Placental pericyte (primary cell): ENCODE measurements around the gene PRC1. TPM values are rescaled to one million over a fixed set of nuclear protein-coding genes. Genes with fewer than 3 reads are reported as not detected.

Experiments
- small RNA-seq: library from RNA; depleted of rRNA; stranded (forward); fragments of <200 nt; gene quantifications from one replicate; pipeline ENCODE3, GENCODE V24; 2012; ENCODE audit warnings: low replicate concordance
- total RNA-seq: library from RNA; depleted of rRNA; stranded (reverse); fragments of >200 nt; gene quantifications from 2 replicates; pipeline ENCODE4 v1.2.3, GENCODE V29; 2012

PRC1 gene, protein sequence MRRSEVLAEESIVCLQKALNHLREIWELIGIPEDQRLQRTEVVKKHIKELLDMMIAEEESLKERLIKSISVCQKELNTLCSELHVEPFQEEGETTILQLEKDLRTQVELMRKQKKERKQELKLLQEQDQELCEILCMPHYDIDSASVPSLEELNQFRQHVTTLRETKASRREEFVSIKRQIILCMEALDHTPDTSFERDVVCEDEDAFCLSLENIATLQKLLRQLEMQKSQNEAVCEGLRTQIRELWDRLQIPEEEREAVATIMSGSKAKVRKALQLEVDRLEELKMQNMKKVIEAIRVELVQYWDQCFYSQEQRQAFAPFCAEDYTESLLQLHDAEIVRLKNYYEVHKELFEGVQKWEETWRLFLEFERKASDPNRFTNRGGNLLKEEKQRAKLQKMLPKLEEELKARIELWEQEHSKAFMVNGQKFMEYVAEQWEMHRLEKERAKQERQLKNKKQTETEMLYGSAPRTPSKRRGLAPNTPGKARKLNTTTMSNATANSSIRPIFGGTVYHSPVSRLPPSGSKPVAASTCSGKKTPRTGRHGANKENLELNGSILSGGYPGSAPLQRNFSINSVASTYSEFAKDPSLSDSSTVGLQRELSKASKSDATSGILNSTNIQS
- 7.0 and 242 TPM in 2 replicates for total RNA-seq

DNA sequence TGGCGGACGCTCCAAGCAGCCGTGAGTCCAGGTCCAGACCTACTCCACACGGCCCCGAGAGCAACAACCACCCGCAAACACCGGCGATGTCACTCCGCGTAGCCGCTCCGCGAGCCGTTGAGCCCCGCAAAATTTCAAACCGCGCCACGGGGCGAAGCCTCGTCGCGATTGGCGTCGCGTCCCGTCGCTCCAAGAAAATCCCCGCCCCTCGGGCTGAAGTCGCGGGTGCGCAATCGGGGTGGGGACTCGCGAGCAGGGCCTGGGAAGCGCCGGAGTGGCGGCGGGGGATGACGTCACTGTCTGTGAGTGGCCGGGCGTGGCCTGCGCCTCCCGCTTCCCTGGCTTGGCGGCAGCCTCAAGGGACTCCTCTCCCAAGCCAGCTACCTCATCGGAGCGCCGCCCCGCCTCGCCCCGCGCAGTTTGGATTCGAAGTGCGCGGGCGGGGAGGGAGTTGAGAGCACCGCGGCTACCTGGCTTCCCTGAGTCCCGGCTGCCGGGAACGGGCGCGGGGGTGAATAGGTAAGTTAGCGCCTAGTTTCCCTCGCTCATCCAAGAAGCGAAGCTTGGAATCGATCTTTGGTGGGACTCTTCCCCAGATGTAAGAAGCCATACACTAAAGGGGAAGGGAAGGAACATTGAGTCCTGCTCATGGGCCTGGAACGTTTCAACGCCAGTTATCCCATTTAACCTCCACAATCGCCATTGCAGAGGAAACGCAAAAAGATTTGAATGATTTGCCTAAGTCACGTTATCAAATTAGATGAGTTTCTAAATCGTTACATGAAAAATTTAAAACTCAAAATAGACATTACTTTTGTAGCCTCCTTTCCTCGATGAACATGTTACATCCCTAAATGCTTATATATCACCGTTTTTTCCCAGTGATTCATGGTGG is at the start of gene PRC1:
TSS of gene PRC1 (minus strand) at position 119 of the 895 bp plus-strand sequence. CDS start at position 1, 118 bp downstream.

DNA sequence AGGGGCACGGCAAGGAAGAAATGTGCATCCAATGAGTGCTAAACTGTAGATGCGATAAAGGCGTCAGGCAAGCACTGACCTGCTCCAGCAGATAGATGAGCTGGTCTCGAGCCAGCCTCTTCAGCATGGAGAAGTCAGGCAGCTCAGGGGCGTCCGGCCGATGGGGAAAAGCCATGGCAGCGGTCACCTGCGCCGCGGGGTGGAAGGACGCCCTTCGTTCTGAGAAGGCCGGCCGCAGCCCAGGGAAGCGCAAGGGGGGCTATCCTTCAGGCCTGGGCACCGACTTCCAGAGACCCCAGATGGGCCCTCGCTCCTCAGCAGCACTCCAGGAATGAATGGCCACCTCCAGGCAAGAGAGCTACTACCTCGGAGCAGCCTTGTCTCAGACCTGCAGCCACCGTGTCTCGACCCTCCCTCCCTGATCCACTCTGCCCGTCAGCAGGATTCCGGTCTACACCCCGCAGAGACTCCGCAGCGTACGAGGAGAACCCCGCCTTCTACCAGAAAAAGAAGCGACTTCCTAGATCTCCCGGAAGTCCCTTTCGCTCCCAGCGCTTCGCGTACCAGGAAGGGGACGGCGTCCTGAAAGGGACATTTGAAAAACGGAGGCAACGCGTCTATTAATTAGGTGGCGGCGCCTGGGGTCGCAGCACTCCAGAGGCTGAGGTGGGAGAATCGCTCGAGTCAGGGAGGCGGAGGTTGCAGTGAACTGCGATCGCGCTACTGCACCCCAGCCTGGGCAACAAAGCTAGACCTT is 27.9 kb upstream of the PRC1 start, which contains the start of gene VPS33B:
TSS of gene VPS33B (minus strand) at position 520 of the 757 bp plus-strand sequence. CDS start at position 175, 345 bp downstream.

DNA sequence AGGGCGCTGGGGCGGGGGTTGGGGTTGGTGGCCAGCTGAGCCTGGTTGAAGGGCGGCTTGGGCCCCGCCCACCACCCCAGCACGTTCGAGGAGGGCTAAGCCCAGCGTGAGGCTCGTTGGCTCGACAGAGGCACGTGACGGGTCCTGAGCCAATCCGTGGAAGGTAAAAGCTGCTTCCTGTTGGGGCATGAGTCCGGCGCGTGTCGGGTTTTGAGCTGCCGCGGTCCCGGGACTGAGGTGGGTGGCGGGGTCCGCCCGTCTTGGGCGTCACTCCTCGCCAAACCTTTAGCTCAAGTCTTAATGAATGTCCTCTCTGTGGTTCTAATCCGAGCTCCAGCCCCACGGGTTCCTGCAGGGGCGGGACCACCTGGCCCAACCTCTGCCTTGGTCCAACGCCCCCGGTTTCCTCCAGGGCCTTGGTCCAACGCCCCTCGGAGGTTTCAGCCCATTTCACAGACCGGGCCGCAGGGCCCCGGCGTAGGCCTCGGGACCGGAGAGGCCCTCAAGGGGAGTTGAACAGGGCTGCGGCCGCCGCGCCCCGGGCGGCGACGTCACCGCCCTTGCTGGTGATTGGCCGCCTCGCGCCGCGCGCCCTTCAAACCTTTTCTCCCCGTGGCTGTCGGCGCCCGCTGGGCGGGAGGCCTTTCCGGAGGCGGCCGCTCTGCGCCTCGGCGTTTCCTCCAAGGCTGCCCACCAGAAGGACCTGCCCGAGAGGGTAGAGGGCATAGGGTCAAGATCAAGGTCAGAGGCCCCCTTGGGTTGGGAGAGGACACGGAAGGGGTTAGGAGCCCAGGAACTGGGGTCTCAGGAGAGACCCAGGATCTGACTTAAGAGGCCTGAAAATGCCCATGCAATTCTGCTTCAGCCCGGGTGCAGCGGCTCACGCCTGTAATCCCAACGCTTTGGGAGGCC is 39.4 kb downstream of the PRC1 start, which contains the start of gene RCCD1:
TSS of gene RCCD1 (plus strand) at position 173 of the 912 bp plus-strand sequence. CDS start 1,851 bp downstream, outside the sequence.

DNA sequence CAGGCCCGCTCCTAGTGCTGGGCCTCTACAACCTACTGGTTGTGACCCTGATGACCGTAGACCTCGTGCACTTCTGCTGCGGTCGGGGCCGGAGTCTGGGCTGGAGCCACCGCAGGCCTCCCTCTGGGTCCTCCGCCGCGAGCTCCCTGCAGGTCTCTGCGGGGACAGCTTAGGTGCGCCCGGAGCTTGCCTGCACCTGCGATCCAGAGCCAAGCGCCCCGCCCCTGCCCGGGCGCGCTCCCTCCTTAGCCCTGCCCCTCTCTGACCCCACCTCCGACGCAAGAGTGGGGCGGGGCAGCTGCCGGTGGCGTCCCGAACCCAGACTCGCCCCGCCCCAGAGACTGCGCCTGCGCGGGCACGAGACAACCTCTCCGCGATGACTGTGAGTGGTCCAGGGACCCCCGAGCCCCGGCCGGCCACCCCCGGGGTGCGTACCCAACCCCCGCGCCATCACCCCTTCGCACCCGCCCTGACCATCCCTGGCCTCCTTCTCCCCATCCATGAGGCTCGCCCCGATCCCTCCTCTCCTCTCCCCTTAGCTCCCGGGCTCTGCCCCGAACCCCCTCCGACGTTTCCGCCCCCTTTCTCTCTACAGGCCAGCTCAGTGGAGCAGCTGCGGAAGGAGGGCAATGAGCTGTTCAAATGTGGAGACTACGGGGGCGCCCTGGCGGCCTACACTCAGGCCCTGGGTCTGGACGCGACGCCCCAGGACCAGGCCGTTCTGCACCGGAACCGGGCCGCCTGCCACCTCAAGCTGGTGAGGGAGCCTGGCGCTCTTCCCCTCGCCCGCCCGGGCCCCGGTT is 59.2 kb downstream of the PRC1 start, which contains the start of gene UNC45A:
TSS of gene UNC45A (plus strand) at position 337 of the 803 bp plus-strand sequence. CDS start at position 377, 40 bp downstream.

DNA sequence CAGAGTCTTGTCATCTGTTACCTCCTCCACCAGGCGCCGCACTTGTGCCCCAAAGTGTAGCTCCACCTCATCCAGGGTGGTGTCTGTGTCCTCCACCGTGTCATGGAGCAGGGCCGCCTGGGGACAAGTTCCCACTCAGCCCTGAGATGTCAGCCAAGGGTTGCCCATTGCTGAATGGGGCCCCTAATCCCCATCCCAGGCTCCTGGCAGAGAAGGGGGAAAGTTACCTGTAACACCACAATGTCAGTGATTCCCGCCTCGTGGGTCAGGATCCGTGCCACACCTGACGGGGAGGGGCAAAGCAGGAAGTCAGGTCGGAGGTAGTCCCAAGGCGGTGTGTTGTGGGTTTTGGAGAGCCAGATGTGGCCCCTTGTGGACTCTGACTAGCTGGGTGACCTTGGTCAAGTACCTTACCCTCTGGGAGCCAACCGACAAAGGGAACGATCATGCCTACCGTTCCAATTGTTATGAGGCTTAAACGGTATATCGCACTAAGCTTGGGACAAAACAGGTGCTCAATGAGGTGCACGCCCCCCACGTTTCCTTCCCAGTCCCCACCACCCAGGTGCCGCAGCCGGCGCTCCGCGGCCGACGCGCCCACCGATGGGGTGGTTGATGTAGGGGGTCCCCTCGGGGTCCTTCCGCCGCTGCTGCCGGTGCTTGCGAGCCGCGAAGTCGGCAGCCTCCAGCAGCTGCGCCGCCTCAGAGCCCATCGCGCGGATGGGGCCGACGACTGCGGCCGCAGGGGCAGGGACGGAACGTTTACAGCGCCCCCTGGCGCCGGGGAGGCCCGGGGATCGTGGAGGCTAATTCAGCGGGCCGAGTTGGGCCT is 62.3 kb downstream of the PRC1 start, which contains the start of gene HDDC3:
TSS of gene HDDC3 (minus strand) at position 722 of the 832 bp plus-strand sequence. CDS start at position 713, 9 bp downstream.

Small RNAs within 50 kb of the gene (small RNA-seq; reads per million reads assigned to genes)
- not detected for gene RF00019

Other genes with a start within 250 kb of the PRC1 start
- gene FURIN, start 125.9 kb downstream of the PRC1 start, total RNA-seq: 72.0 and 142 TPM in 2 replicates
- 8.3 and 8.8 TPM in 2 replicates for gene FES, start 110.0 kb downstream of the PRC1 start, total RNA-seq
- gene MAN2A2, start 91.2 kb downstream of the PRC1 start, total RNA-seq: 13.8 and 20.8 TPM in 2 replicates
- gene HDDC3, start 62.0 kb downstream of the PRC1 start, total RNA-seq: 9.7 and 11.8 TPM in 2 replicates
- 64.3 and 74.7 TPM in 2 replicates for gene UNC45A, start 59.2 kb downstream of the PRC1 start, total RNA-seq
- 5.9 and 16.0 TPM in 2 replicates for gene RCCD1, start 39.7 kb downstream of the PRC1 start, total RNA-seq
- gene VPS33B, start 28.1 kb upstream of the PRC1 start, total RNA-seq: 9.8 and 10.2 TPM in 2 replicates
- gene SV2B, start 105.7 kb upstream of the PRC1 start, total RNA-seq: under 0.01 TPM in 1 of 2 replicates, not detected in the other